NCI-H345 treated with DMSO at 0.1 percent for 48 hours (cell line): ENCODE measurements around the gene OPHN1.
"Not testable (repeated sequence)": the region's sequence is repeated elsewhere in the genome, so short reads cannot be mapped to it uniquely, and the experiment has no call there.

ENCODE experiments used
- DNase-seq: peaks from one replicate; lab custom pipeline; 2025; ENCODE audit not compliant: unreplicated experiment; lab: John Stamatoyannopoulos, UW

Gene OPHN1

DNA sequence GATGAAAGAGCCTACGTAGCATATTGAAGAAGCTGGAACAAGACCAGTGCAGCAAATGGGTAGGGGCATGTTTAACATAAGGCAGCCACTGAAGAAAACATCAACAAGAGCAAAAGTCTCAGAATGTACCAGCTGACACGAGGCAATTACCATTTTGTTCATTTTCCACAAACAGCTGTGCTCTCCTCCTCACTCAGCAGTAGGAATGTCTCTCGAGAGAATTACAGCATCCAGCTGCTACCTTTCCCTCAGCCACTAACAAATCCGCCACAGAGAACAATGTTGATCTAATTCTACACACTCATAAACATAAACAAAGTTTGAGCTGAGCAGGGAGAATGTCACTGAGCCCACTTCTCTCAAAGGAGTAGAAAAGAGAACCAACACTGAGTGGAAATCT, 68.0 kb downstream of the OPHN1 start:
- DNase-seq, result no peak

DNA sequence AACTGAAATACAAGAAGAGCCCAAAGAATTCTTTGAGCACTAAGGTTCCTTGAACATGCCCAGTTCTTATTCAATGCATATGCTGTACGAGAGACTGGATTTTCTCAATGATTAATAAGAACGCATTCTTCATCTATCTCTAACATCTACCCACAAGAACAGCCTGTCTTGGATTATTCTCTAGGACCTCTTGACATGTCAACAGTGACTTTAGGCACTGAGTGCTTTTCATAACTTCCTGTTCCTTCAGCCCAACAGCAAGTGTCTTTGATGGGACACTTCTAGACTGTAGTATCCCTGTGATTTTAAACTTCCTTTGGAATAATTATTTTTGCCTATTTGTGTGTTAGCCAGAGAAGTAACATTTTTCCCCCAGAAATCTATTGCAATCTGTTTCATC, 69.3 kb downstream of the OPHN1 start:
- DNase-seq, result no peak

- no peak for DNase-seq
Measured at GRCh38 chrX:68358679-68359078, 74.6 kb downstream of the OPHN1 start.

- no peak for DNase-seq
Measured at GRCh38 chrX:68355629-68355920, 77.7 kb downstream of the OPHN1 start.

- DNase-seq, result no peak
Measured at GRCh38 chrX:68354879-68355628, 78.2 kb downstream of the OPHN1 start.

DNA sequence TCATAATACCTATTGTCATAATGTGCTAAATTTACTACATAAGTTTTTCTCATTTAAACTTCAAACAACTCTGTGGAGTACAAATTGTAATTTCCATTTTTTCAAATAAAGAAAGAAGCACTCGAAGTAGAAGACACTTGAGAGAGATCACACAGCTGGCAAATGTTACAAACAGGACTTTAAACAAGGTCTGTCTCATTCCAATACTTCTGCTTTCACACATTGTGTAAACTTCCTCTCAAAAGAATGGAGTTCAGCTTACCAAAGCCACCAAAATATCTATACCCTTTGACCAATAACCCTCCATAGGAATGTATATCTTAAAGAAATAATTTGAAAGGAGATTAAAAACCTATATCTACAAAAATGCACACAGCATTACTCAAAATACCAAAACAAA, 88.3 kb downstream of the OPHN1 start:
- DNase-seq, result no peak

GRCh38 chrX:68343551-68343950, 89.7 kb downstream of the OPHN1 start:
- no peak for DNase-seq

- DNase-seq, result no peak
Measured at GRCh38 chrX:68332201-68332731, 101.0 kb downstream of the OPHN1 start.

DNA sequence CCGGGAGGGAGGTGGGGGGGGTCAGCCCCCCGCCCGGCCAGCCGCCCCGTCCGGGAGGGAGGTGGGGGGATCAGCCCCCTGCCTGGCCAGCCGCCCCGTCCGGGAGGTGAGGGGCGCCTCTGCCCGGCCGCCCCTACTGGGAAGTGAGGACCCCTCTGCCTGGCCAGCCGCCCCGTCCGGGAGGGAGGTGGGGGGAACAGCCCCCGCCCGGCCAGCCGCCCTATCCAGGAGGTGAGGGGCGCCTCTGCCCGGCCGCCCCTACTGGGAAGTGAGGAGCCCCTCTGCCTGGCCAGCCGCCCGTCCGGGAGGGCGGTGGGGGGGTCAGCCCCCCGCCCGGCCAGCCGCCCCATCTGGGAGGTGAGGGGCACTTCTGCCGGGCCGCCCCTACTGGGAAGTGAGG, 106.5 kb downstream of the OPHN1 start:
- not testable (repeated sequence) for DNase-seq

GRCh38 chrX:68307769-68308168, 125.5 kb downstream of the OPHN1 start:
- DNase-seq, result no peak

DNA sequence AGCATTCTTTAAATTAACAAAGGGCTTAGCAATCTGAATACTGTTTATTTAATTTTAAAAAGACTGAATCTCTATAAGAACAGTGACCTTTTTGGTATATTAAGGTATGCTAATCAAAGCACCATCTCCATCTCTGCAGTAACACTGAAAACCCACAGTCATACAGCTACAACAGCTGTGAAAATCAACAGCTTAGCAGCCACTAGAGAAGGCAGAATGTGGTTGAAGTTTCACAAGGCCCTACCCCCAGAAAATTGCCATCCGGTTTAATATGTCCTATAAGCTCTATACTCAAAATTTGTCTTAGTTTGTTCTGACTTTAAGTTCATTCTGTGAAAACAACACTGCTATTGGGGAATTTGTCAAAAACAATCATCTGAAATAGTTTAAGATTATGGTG, 128.7 kb downstream of the OPHN1 start:
- DNase-seq, result no peak

DNA sequence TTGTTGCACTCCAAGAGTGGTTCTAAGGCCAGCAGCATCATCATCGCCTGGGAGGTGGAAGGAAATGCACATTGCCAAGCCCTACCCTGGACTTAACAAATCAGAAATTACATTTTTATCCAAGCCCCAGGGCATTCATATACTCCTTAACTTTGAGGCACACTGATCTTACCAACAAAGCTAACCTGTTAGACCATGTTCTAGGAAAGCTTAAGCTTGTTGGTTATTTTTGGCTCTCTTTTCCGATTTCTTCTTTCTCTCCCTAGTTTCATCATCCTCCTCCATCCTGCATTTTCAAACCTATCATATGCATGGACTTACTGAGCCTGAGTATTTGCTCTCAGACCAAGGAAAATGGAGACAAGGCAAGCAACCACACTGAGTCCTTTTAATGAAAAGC, 133.4 kb downstream of the OPHN1 start:
- no peak for DNase-seq

- DNase-seq, result no peak
Measured at GRCh38 chrX:68292471-68292870, 140.8 kb downstream of the OPHN1 start.

DNA sequence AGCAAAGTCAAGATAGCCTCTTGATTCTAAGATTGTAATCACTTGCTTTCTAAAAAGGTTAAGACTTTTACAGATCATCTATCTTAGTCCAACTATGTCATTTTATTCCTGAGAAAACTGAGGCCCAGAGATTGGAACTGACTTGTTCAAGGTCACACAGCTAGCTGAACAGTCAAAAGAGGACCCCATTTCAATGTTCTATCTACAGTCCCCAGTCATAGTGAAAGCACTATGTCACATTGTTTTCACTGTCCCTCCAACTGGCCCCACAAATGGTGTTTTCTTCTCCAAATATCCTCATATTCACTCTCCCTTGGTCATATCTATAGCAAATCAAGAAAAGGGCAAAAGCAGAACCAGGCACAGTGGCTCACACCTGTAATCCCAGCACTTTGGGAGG, 145.2 kb downstream of the OPHN1 start:
- no peak for DNase-seq

DNA sequence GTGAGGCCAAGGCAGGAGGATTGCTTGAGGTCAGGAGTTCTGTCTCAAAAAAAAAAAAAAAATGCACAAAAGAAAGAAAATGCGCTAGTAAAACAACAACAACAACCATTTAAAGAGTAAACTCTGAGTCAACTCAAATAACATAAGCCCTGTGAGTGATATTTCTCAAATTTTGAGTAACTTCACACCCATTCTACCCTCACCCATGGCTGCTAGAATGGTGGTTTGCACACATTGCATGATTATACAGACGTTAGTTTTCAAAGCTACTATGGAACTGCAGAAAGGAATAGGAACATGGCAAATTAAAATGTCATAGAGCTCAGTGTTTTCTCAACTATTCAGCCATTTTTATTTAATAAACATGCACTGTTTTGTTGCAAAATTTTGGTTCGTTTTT, 145.9 kb downstream of the OPHN1 start:
- DNase-seq, result no peak

GRCh38 chrX:68286980-68287379, 146.3 kb downstream of the OPHN1 start:
- DNase-seq, result no peak

- no peak for DNase-seq
Measured at GRCh38 chrX:68286076-68286475, 147.2 kb downstream of the OPHN1 start.

DNA sequence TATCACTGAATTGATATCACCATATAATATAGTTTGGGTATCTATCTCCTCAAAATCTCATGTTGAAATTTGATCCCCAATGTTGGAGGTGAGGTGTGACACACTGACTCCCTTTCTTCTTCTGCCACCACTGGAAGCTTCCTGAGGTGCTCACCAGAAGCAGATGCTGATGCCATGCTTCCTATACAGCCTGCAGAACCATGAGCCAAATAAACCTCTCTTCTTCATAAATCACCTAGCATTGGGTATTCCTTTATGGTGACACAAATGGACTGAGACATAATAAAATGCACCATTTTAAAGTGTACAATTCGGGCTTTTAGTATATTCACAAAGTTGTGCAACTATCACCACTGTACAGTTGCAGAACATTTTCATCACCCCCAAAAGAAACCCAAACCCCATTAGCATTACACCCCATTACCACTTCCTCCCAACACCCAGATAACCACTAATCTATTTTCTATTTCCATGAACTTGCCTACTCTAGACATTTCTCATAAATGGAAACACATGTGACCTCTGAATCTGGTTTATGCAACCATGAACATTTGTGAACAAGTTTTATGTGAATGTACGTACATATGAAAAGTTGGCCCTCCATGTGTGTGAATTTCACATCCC, 148.9 kb downstream of the OPHN1 start:
- DNase-seq, result no peak

DNA sequence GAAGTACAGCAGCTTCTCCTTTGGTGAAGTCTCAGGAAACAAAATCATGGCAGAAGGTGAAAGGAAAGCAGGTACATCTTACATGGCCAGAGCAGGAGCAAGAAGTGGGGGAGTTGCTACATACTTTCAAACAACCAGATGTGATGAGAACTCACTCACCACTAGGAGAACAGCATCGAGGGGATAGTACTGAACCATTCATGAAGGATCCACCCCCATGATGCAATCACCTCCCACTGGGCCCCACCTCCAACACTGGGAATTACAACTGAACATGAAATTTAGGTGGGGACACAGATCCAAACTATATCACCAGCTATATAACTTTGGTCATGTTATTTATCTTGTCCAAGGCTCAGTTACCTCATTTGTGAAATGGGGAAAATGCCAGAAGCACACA, 159.4 kb downstream of the OPHN1 start:
- DNase-seq, result no peak

DNA sequence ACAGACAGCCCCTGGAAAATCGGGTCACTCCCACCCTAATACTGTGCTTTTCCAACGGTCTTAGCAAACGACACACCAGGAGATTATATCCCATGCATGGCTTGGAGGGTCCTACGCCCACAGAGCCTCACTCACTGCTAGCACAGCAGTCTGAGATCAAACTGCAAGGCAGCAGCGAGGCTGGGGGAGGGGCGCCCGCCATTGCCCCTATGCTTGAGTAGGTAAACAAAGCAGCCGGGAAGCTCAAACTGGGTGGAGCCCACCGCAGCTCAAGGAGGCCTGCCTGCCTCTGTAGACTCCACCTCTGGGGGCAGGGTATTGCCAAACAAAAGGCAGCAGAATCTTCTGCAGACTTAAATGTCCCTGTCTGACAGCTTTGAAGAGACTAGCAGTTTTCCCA, 168.5 kb downstream of the OPHN1 start:
- not testable (repeated sequence) for DNase-seq

- no peak for DNase-seq
Measured at GRCh38 chrX:68261060-68261672, 172.1 kb downstream of the OPHN1 start.

GRCh38 chrX:68256990-68257389, 176.3 kb downstream of the OPHN1 start:
- no peak for DNase-seq
